Measurements from ENCODE around the gene BPIFB4. TPM values are rescaled to one million over a fixed set of nuclear protein-coding genes. Genes with fewer than 3 reads are reported as not detected.
A peak's percentile ranks its signal among the peaks of the same experiment; 100 is the strongest.

BPIFB4 gene
- total and polyA plus RNA-seq, 7 donors: not detected

- ATAC-seq: no peak
- TF ChIP-seq CTCF (IDR thresholded peaks at IDR 0.05): no peak
- intact Hi-C loops (cut with DNase I): no loop called here
- no peaks in the 10 kb centered on the region for H3K36me3 ChIP-seq (ENCODE audit: insufficient read depth in 1 of 2, low read depth in 1 of 2)
- DNase-seq: no peak
- H3K27ac ChIP-seq: no peak overlapping the region
- H3K4me3 ChIP-seq: no peak overlapping the region
- peaks cover 0 to 10% (median 0%) of the 10 kb centered on the region in 3 donors for H3K27me3 ChIP-seq (ENCODE audit: insufficient read depth in 3 of 3, low read length in 2 of 3)
- WGBS, 3 donors: 86 to 90% (median 88%) methylated on average over 4 of the region's 4 CpGs
- no peaks in the 10 kb centered on the region for H3K4me1 ChIP-seq
- no peaks in the 10 kb centered on the region for H3K9me3 ChIP-seq
These were observed 7.1 kb upstream of the BPIFB4 start for GRCh38 chr20:33072362-33072761.

DNA sequence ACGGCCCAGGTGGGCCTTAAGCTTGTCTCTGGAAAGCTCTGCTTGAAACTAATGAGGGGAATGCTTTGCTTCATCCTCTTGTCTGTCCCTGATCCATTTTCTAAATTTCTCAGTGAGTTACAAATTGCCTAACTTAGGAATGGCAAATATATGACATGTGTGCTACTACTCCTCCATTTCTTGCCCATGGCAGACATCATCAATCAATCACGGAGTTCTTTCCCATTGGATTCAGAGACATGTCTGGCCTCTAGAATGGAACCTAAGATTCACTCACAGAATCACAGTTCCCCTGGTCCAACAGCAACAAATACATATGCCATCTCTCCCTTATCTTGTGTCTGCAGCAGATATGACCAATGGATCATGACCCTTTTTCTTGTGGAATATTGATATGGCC, 6.6 kb upstream of the BPIFB4 start:
- ATAC-seq: no peak
- no peak for TF ChIP-seq CTCF (IDR thresholded peaks at IDR 0.05)
- DNase-seq: no peak
- Histone ChIP-seq H3K4me1 (no peaks in the 10 kb centered on the region), H3K27me3 (ENCODE audit: insufficient read depth in 3 of 3, low read length in 2 of 3) (peaks cover 0 to 14% (median 0%) of the 10 kb centered on the region in 3 donors), H3K27ac (no peak overlapping the region), H3K36me3 (ENCODE audit: insufficient read depth in 1 of 2, low read depth in 1 of 2) (no peaks in the 10 kb centered on the region), H3K9me3 (no peaks in the 10 kb centered on the region), H3K4me3 (no peak overlapping the region)
- WGBS, 3 donors: 76 to 86% (median 78%) methylated on average over 2 of the region's 2 CpGs
- intact Hi-C loops (cut with DNase I): no loop called here

GRCh38 chr20:33074675-33075074, 4.8 kb upstream of the BPIFB4 start:
- DNase-seq: no peak
- 74 to 84% (median 79%) methylated on average over 2 of the region's 2 CpGs for WGBS, 3 donors
- intact Hi-C loops (cut with DNase I): no loop called here
- no peak for ATAC-seq
- H3K36me3 ChIP-seq (ENCODE audit: insufficient read depth in 1 of 2, low read depth in 1 of 2): no peaks in the 10 kb centered on the region
- no peak overlapping the region for H3K4me3 ChIP-seq
- H3K27me3 ChIP-seq (ENCODE audit: insufficient read depth in 3 of 3, low read length in 2 of 3): peaks cover 0 to 15% (median 0%) of the 10 kb centered on the region in 3 donors
- H3K4me1 ChIP-seq: no peaks in the 10 kb centered on the region
- no peaks in the 10 kb centered on the region for H3K9me3 ChIP-seq
- no peak for TF ChIP-seq CTCF (IDR thresholded peaks at IDR 0.05)
- no peak overlapping the region for H3K27ac ChIP-seq

DNA sequence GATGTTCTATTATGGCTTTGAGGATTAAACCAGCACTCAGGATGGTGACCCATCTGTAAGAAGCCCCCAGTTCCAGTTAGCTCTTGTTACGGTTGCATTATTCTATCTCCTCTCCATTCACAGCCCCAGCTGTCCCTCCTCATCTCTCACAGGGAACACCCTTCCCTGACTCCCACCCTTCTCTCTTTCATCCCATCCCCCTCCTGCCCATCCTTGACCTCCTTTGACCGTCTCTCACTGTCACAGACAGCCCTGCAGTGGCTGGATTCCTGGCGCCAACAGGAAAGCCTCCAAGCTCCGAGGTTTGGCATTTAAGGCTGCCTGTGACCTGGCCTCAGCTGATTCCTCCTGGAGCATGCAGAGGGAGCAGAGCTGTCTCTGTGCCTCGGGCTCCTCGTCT, 4.2 kb upstream of the BPIFB4 start:
- H3K4me3 ChIP-seq: no peak overlapping the region
- H3K36me3 ChIP-seq (ENCODE audit: insufficient read depth in 1 of 2, low read depth in 1 of 2): no peaks in the 10 kb centered on the region
- H3K27ac ChIP-seq: no peak overlapping the region
- ATAC-seq: no peak
- WGBS, 3 donors: 38 to 40% (median 39%) methylated on average over 6 of the region's 6 CpGs
- no peaks in the 10 kb centered on the region for H3K9me3 ChIP-seq
- intact Hi-C loops (cut with DNase I): no loop called here
- H3K27me3 ChIP-seq (ENCODE audit: insufficient read depth in 3 of 3, low read length in 2 of 3): peaks cover 0 to 15% (median 0%) of the 10 kb centered on the region in 3 donors
- TF ChIP-seq CTCF (IDR thresholded peaks at IDR 0.05): no peak
- H3K4me1 ChIP-seq: no peaks in the 10 kb centered on the region
- DNase-seq: no peak

GRCh38 chr20:33076662-33077372, 2.6 kb upstream of the BPIFB4 start:
- intact Hi-C loops (cut with DNase I): no loop called here
- no peaks in the 10 kb centered on the region for H3K9me3 ChIP-seq
- peak; percentile 8 for TF ChIP-seq CTCF (IDR thresholded peaks at IDR 0.05)
- H3K27me3 ChIP-seq (ENCODE audit: insufficient read depth in 3 of 3, low read length in 2 of 3): peaks cover 0 to 17% (median 0%) of the 10 kb centered on the region in 3 donors
- H3K27ac ChIP-seq: no peak overlapping the region
- no peaks in the 10 kb centered on the region for H3K36me3 ChIP-seq (ENCODE audit: insufficient read depth in 1 of 2, low read depth in 1 of 2)
- no peaks in the 10 kb centered on the region for H3K4me1 ChIP-seq
- no peak overlapping the region for H3K4me3 ChIP-seq
- WGBS, 3 donors: 54 to 58% (median 57%) methylated on average over 6 of the region's 6 CpGs
- DNase-seq (no peak), ATAC-seq (no peak)

Data from psoas muscle (tissue), 8 donors.